Stimulated activated CD8-positive, alpha-beta memory T cell treated with anti-CD3 and anti-CD28 coated beads, Interleukin-15, amount 100 ng/mL, for 4 hours (primary cell): ENCODE results near the gene PLEKHA5.
"Not testable (repeated sequence)": the region's sequence is repeated elsewhere in the genome, so short reads cannot be mapped to it uniquely, and the experiment has no call there.

Experiments used
- DNase-seq, 2 donors: peaks; one replicate each; pipeline ENCODE4 v3.0.0-alpha.2; 2020; ENCODE audit warnings: low read depth in 2 of 2

The PLEKHA5 gene

DNA sequence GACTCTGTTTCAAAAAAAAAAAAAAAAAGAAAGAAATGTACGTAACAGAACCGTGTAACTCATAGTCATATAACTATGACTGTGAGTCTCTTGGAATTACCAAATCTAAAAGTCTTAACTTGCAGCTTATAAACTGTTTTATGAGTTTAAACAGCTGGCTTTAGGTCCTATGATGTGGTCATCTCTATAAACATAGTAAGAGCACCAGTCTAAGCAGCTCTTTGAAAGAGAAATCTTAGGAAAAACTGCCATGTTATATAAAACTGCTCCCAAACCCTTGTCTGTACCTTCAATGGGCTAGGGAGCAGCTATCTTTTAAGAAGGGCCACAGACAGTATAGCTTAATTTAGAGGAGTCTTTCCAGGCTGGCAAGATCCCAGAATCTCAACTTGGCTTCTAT is 194.3 kb downstream of the PLEKHA5 start:
- no peak for DNase-seq

GRCh38 chr12:19326102-19326501 is 196.6 kb downstream of the PLEKHA5 start:
- DNase-seq, result no peak

GRCh38 chr12:19332196-19332595 is 202.7 kb downstream of the PLEKHA5 start:
- no peak for DNase-seq

DNA sequence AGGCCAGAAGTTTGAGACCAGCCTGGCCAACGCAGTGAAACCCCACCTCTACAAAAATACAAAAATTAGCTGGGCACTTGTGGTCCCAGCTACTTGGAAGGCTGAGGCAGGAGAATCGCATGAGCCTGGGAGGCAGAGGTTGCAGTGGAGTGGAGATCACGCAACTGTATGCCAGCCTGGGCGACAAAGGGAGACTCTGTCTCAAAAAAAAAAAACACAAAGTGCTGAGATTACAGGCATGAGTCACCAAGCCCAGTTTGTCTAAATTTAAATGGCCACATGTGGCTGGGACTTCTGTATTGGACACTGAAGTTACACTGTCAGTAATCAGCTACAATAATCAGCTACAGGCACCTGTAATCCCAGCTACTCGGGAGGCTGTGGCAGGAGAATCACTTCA is 208.9 kb downstream of the PLEKHA5 start:
- no peak for DNase-seq

- DNase-seq, result not testable (repeated sequence)
Measured at GRCh38 chr12:19350850-19351249, 221.3 kb downstream of the PLEKHA5 start.

GRCh38 chr12:19351346-19351745 is 221.8 kb downstream of the PLEKHA5 start:
- no peak for DNase-seq

DNA sequence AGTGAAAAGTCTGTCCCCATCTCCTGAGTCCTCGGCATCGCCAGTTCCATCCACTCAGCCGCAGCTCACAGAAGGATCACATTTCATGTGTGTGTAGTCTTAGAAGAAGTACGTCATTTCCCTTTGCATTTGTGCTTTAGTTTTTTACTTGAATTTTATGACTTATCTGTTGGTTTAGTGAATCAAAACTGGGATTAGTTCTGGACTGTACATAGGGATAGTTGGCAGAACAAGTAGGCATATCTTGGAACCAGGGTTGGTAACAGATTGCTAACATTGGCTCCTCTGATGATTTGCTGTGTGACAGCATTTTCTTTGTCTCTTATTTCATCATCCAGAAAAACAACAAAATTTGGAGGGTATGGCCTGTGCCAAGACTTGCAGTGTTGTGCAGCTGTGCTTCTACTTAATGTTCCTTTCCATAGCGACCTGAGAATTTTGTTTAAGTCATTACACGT is 240.2 kb downstream of the PLEKHA5 start:
- DNase-seq, result no peak

DNA sequence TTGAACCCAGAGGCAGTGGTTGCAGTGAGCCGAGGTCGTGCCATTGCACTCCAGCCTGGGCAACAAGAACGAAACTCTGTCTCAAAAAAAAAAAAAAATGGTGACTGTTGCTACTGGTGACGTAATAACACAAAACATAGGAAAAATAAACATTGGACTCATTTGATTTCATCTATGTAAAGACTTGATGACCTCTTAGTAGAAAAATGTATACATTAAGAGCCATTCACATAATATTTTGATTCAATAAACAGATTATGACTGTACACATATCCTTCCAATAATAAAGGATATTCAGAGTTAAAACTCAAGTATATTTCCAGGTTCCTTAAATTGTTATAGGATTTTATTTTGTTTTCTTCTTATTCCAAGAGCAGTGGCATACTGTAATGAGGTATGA is 244.1 kb downstream of the PLEKHA5 start:
- no peak for DNase-seq

- DNase-seq, result no peak
Measured at GRCh38 chr12:19375888-19376287, 246.4 kb downstream of the PLEKHA5 start.

DNA sequence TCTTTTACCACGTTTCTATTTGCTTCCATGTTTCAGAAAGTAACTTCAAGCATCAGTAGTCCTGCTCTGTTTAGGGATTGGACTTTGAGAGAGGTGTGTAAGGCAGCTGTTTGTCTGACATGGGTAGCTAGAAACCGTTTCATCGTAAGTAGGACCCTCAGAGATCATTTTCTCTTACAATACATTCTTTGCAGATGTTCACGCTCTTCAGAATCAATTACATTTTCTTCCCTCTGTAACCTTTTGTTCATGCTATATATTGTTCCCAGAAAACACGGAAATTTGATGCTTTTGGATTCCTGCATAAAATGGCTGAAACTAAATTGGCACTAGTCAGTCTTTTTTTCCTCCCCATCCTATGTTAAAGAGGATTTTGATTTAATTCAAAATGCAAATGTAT is 247.2 kb downstream of the PLEKHA5 start:
- no peak for DNase-seq

DNA sequence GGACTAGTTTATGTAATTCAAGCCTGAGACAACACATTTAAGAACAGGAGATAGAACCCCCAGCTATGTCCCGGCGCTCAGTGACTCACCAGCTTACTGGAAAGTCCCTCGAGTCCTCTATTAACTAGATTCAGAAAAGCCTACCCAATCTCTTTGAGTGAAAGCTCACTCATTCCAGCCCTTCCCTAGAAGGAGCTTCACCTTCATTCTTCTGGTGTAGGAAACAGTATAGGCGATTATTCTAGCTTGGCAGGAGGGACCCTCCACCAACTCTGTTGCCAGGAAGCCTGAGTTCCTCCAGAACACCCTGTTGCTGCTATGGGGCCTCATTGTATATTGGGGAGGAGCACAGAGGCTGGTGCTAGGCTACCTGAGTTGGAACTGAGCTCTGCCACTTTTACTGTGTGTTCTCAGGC is 252.6 kb downstream of the PLEKHA5 start:
- DNase-seq, result peak; percentile 6 to 30

GRCh38 chr12:19382563-19382962 is 253.0 kb downstream of the PLEKHA5 start:
- no peak for DNase-seq

DNA sequence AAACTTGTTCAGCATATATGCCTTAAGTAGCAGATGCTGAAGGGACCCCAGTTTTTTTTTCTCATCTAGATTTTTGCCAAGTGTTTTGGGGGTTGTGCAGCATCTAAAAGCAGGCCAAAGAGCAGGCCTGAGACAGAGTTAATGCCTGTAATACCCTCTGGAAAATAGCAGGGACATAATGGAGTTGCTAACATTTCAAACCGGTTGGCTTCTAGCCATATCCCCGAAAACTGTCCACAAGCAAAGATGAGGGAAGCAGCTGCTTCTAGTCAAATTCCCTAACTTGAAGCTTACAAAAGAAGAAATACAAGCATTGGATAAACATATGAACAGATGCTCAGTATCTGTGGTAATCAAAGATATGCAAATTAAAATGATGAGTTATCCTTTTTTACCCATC is 257.6 kb downstream of the PLEKHA5 start:
- no peak for DNase-seq

DNA sequence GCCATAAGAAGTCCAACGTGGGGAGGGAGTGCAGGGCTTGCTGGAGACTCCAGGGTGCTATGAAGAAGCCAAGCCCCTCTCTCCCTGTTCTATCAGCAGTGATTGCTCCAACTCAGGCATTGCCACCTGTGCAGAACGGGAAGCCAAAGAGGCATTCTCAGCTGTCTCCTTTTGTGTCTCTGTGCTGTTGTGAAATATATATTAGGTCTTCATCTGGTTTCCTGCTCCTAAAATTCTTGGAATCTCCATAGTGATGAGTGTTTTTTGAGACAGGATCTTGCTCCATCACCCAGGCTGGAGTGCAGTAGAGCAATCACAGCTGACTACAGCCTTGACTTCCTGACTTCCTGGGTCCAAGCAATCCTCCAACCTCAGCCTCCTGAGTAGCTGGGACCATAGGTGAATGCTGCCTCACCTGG is 258.6 kb downstream of the PLEKHA5 start:
- no peak for DNase-seq

DNA sequence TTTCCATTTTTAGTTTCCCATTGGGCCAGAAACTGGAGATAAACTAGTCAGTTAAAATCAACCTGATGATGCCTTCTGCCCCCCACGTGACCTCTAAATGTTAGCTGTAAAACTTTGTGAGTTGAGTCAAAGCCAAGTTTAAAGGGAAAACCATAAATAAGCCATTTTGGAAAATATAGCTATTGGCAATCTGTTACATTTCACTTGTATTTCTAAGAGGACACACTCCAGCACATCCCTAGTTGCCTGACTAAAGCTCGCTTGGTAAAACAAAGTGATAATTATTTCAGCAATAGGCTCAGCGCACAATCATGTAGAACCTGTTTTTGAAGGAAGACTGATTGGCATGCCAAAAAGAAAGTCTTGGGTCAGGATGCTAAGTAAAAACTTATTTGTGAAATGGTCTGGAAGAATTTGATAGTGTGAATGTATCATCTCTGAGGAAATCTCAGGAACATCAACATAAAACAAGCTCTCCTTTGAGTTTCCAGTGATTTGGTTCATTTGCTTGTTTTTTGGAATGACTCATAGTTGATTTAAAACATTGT is 260.6 kb downstream of the PLEKHA5 start:
- no peak for DNase-seq

GRCh38 chr12:19392644-19393043 is 263.1 kb downstream of the PLEKHA5 start:
- DNase-seq, result not testable (repeated sequence)

DNA sequence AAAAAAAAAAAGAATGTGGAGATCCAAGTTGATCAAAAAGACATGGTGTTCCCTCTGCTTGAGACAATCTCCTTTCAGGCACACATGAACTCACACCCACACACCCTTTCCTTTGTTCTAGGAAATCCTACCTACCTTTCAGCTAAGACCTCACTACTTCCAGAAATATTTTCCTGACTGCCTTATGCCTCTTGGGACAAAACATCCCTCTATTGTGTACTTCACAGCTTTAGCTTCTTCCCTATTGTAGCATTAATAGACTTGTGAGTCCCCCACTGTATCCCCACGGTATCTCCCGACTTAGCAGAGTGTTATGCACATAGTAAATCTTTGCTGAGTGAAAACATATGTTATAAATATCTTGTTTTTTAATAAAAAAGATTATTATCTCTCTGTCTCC is 264.9 kb downstream of the PLEKHA5 start:
- no peak for DNase-seq

DNA sequence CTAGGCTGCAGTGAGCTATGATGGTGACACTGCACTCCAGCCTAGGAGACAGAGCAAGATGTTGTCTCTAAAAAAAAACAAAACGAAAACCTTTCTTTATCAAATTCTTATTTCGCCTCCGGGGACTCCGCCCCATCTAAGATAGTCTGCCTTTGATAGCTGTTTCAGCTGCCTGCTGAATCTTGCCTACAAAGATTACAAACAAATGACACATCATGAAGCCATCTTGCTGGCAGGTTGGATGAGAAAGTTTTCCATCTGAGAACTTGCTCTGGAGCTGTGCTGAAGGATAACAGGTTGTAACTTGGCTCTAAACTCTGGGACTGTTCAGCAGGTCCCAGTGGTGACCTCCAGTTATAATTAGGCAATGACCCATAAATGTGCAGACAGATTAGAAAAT is 268.0 kb downstream of the PLEKHA5 start:
- no peak for DNase-seq

DNA sequence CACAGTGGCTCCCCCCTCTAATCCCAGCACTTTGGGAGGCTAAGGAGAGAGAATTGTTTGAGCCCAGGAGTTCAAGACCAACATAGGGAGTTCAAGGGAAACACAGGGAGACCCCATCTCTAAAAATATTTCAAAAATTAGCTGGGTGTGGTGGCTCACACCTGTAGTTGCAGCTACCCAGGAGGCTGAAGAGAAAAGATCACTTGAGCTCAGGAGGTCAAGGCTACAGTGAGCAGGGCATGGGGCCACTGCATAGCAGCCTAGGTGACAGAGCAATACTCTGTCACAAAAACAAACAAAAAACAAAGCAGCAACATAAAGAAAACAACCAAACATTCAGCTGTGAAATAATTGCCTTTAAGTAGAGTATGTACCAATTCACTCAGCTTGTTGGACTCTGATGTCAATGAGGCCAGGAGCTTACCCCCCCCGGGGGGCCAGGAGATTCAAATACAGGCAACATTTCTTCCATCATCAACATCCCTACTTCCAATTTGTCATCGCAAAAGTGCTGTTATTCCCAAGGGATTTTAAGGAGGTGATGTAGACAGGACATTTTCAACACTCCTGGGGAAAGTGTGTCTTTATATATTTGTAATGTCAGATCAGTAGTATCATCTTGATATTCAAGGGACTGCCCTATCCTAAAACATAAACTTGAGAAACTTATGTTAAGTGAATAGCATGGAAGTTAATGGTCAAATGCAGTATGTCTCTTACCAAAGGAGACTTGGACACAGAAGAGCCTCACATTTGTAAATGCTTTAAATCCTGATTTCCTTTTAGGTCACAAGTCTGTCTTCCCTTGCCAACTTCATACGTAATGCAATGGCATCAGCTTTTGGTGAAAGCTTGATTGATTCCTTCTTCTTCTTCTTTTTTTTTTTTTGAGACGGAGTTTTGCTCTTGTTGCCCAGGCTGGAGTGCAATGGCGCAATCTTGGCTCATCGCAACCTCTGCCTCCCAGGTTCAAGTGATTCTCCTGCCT is 269.1 kb downstream of the PLEKHA5 start:
- no peak for DNase-seq

DNA sequence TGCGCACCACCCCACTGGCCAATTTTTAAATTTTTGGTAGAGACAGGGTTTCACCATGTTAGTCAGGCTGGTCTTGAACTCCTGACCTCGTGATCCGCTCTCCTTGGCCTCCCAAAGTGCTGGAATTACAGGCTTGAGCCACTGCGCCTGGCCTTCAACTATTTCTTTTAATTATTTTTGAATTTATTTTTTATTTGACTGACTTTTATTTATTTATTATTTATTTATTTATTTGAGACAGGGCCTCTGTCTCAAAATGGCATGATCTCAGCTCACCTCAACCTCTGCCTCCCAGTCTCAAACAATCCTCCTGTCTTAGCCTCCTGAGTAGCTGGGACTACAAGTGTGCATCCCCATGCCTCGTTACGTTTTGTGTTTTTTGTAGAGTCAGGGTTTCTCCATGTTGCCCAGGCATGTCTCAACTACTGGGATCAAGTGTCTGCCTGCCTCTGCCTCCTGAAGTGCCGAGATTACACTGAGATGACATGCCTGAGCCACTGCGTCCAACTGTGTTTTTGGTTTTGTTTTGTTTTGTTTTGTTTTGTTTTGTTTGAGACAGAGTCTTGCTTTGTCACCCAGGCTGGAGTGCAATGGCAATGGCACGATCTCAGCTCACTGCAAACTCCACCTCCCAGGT is 271.2 kb downstream of the PLEKHA5 start:
- DNase-seq, result not testable (repeated sequence)

DNA sequence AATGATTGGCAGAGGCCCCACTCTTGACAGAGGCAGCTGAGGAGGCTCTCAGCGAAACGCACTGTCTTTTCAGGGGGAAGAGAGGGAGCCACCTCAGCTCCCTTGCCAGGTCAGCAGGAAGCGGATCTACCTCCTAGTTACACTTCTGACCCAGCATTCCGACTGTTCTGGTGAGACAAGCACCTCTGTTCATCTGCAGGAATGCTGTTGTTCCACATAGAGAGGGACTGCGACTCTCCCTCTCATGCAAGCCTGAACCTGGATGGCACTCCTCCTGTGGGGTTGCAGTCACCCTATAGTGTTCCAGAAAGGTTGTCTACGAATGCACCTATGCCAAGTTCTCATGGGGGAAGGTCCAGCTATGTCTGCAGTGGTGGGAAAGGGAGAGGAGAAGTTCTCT is 272.7 kb downstream of the PLEKHA5 start:
- no peak for DNase-seq

DNA sequence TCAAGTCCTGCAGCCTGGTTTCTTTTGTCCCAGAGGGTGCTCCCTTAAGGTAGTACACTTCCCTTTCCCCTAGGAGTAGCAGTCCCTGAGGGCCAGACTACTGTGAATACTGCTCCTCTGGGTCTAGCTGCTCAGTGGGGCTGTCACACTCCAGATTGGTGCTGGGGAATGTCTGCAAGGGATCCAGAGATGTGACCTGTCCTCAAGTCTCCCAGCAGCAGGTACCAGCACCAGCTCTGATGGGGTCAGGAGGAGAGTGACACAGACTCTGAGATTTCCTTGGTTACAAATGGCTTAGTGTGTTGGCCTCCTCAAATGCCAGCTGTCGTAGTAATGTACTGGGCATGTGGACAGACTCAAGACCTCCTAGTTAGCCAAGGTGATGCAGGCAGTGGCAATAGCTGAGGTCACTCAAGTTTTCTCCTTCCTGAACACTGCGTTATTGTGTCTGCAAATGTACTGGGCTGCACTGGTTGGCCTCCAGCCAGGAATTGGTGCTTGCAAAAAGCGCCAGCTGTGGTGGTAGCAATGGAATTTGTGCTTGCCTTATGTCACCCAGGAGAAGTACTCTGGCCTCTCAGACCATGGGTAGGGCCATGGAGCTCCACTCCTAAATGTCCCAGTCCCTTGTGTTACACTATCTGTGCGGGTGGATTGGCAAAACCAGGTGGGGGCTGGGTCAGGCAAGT is 273.4 kb downstream of the PLEKHA5 start:
- no peak for DNase-seq
